ENCODE measurements around the gene NIPAL3.

Gene NIPAL3

DNA sequence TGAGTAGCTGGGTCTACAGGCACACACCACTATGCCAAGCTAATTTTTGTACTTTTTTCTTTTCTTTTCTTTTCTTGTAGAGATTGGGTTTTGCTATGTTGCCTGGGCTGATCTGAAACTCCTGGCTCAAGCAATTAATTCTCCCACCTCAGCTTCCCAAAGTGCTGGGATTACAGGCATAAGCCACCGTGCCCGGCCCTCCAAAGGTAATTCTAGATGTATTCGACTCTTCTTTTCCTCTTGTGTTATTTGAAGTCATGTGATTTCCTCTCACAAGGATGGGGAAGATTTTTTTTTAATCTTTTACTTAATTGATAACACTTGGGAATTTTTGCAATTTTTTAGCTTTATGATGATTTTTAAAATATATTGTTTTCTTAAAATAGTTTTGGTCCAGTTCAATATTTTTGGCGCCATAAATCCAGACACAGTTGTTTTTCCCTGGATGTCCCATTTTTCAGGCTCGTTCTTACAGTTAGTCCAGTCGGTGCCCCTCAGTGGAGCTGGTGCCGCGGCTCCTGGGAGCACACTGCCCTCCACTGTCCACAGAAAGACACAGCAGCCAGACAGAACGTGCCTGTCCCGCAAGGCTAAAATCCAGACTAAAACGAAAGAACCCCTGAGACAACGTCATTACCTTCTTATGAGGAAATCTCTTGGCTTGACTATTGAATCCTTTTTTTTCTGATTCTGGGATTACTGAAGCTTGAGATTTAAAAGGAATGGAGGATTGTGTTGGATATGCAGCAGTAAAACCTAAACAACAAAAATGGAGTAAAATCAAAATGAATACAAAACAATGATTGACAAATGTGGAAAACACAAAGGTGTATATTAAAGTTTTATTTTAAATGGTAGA, 24.4 kb upstream of the NIPAL3 start:
- DNase-seq (ENCODE audit: low spot score): peak; percentile 89

DNA sequence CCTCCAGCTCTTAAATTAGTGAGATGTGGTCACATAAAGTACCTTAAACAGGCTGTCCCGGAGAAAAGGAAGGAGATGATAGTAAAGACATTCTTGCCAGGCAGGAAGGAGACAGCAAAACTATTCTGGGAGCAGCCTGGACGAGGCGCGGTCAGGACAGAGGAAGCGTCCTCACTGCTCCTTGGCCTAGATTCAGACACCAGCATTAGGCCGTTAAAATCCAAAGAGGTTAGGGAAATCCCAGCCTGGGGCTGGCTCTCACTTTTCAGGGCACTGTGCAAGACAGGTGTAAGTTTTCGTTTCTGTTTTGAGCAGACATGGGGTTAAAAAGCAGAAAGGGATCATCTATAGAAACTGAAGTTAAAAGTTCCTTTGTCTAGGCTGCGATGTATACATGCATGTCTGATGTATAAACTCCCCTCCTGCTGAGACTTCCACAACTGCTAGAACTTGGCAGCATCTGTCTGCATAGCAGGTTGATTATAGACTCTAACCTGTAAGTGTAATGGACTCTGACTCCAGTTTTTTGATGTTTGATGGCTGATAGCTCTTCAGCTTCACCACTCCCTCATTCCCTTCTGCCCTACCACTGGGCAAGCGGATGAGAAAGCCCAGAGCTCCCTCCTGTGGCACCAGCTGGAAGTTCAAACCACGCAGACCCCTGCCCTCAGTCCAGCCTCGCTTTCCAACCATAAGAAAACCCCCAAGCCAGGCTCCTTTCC, 23.6 kb upstream of the NIPAL3 start:
- DNase-seq (ENCODE audit: low spot score): peak; percentile 67

DNA sequence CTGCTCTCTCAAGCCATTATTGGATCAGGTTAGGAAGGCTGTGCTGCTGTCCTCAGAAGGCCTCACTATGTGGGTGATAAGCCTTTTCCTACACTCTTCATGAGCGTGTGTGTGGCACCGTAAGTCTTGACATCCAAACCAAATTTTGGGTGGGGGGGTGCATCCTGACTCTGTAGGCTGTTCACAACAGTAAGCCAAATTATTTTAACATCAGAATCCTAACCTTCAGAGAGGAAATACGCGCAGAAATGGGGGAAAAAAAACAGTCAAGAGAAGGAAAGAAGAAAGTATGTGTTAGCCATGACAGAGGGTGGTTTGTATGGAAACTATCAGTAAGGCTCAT, 23.0 kb upstream of the NIPAL3 start:
- DNase-seq (ENCODE audit: low spot score): no peak

DNA sequence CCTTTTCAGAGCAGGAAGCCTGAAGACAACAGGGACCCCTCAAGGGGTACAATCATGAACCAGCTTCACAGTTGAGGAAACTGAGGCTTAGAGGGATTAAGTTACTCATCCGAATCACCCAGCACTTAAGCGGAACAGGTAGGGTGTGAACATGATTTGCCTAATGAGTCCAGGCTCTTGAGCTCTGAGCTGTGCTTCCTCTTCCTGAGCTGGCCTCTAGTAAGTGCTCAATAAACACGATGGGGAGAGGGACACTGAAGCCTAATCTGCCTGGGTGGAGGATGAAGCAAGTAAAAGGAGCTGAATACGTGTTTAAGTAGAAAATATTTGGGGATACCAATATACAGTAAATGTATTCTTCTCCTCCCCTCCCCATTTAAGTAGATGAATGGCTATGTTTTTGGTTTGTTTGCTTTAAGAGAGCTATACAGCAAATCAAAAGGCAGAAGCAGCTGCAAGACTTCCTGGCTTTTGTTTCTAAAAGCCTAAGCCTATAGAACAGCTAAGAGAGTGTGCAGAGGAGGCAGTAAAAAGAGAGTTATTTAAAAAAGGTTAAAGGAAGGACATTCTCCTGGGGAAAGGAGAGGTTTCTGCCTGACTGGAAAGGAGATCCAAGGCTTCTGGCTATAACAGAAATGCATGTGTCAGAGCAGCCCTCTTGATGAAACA, 22.5 kb upstream of the NIPAL3 start:
- DNase-seq (ENCODE audit: low spot score): no peak

DNA sequence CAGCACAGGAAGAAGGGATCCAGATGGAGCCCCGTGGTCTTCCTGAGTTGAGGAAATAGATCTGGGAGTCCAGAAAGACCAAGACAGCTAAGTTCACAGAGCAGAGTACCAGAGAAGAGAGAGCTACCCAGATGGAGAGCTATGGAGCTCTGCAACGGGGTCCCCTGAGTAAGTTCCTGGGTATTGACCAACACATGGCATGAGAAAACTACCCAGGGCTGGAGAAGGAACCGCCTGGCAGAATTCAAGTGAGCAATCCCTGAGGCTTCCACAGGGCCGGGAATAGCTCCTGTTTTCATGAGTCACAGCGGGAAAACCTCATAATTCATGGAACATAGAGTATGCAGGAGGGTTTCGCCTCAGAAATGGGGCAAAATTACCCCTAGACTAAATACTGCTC, 21.7 kb upstream of the NIPAL3 start:
- DNase-seq (ENCODE audit: low spot score): peak; percentile 80

DNA sequence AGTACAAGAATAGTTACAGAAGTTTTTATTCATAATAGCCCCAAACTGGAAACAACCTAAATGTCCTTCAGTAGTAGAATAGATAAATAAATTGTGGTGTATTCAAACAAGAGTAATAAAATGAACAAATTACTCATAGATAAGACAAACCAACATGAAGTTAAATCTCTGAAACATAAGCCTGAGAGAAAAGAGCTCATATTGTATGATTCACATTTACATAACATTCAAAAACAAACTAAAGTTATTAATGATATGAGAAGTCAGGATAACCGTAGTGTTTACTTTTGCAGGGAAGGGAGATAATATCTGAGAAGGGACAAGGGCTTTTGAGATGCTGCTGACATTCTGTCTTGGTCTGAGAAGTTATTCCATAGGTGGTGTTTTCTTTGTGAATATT, 15.5 kb upstream of the NIPAL3 start:
- no peak for DNase-seq (ENCODE audit: low spot score)

DNA sequence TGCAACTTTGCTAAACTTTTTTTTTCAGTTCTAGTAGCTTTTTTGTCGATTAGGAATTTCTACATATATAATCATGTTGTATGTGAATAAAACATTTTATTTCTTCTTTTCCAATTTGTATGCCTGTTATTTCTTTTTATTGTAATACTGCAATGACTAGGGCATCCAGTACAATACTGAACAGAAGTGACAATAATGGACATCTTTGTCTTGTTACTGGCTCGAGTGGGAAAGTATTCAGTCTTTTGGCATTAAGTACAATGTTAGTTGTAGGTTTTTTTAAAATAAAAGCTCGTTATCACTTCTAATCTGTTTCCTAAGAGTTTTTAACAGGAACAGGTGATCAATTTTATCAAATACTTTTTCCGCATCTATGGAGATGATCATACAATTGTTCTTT, 11.8 kb upstream of the NIPAL3 start:
- DNase-seq (ENCODE audit: low spot score): no peak

DNA sequence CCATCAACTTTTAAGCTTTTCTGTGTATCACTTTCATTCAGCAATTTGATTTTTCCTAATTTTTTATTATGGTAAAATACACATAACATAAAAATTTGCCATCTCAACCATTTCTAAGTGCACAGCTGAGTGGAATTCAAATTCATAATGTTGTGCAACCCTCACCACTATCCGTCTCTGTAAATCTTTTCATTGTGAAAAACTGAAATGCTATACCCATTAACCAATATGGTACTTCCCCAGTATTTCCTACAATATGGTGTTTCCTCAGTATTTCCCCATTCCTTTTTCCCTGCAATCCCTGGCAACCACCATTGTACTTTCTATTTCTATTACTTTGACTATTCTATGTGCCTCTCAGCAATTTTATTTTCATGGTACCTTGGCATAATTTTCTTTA, 8.8 kb upstream of the NIPAL3 start:
- DNase-seq (ENCODE audit: low spot score): no peak

DNA sequence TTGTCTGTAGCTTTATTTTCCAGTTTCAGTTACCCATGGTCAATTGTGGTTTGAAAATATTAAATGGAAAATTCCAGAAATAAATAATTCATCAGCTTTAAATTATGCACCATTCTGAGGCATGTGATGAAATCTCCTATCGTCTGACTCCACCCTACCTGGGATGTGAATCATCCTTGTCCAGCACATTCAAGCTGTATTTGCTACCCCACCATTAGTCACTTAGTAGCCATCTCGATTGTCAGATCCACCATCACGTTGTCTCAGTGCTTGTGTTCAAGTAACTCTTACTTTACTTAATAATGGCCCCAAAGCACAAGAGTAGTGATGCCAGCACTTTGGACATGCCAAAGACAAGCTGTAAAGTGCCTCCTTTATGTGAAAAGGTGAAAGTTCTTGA, 6.1 kb upstream of the NIPAL3 start:
- peak; percentile 67 for DNase-seq (ENCODE audit: low spot score)

DNA sequence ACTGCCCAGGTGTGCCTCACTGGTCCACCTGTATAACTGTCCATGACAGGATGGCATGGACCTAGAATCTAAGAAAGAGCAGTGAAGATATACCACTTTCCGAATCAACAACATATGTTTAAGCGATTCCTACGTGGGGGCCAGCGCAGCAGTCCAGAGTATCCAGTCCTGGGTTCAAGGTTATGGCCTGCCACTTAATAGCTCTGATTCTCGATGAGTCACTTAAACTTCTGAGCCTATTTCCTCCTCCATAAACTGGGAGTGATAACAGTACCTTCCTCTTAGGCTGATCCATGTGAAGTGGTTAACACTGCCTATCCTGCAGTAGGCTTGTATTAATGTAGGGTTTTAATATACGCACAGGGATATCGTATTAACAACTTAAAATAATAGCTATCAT, 4.9 kb upstream of the NIPAL3 start:
- no peak for DNase-seq (ENCODE audit: low spot score)

DNA sequence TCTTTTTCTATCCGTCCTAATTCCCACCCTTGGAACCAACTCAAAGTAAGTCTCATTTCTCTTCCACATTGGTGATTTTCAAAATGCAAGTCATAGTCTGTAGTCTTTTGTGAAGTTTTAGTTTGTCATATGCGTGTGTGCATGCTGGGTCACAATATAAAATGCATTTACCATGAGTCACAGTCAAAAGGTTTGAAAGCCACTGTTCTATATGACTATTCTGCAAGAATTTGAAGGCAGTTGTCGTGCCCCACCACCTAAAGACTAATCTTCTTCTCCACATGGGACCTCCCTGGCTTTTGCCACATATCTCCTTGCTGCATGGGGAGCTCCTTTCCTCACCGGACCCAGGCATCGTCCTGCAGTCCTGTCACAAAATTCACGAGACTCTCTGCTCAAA, 3.6 kb upstream of the NIPAL3 start:
- no peak for DNase-seq (ENCODE audit: low spot score)

DNA sequence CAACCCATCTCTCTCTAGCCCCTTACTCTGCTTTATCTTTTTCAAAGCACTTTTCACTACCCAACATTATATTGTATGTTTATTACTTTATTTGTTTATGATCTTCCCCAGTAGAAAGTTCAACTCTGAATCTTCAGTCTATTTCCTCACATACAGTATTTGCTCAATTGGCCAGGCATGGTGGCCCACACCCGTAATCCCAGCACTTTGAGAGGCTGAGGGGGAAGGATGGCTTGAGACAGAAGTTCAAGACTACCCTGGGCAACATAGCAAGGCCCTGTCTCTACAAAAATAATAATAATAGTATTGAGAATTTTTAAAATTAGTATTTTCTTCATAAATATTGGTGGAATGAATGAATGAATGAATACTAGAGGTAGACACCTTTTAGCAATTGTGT, 3.2 kb upstream of the NIPAL3 start:
- no peak for DNase-seq (ENCODE audit: low spot score)

DNA sequence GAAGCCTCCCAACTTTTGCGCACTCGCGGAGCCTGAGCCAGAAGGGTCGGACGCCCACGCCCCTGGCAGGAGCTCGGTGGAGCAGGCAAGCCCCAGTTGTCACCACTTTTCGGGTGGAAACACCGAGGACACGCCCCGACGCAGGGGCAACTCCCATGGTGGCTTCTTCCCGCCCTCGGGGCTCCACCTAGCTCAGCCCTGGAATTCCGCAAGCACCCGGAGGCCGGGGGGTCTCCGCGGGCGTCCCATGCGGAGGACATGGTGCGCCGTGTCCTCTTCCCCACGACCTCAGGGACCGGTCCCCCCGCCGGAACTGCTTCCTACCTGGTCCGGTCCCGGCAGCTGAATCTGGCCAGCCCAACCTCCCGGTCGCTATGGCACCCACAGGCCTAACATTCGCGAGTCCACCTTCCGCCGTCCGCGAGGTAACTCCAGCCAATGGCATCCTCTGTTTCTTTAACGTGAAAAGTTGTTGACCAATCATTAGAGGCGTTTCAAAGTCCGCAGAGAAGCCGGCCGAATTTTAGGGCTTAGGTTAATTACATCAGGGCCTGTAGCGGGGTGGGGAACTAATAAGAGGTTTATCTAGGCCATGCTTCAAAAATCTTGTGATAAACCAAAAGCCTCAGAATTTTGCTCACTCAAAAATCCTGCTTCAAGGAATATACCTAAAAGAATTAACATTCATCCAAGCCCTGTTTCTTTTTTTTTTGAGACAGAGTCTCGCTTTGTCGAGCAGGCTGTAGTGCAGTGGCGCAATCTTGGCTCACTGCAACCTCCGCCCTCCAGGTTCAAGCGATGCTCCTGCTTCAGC, 2.0 kb upstream of the NIPAL3 start, which contains the start of gene STPG1:
Gene STPG1, minus strand, starts transcription at position 433 of the 814 bp plus-strand sequence. CDS start 12,394 bp downstream, outside the sequence.
- peak; percentile 98 for DNase-seq (ENCODE audit: low spot score)

DNA sequence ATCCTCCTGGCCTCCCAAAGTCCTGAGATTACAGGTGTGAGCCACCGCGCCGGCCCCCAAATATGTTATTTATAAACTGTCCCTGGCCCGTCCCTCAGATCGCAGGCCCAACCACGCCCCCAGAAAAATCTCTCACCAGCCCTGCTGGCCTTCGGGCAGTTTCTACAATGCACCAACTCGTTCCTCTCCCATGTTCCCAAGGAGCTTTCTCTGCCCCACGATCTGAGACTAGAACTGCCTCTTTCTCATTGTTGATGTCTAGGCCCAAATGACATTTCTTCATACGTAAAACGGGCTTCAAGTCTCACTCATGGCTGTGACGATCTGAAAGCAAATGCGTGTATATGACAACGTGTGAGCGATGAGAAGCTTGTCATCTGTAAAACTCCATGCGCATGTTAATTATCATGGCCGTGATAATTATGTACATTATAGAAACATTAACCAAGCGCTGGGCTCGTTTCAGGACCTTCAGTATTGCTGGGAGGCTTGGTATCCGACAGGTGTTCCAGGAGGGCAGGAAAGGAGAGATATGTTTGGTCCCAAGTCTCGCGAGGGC, 748 bp upstream of the NIPAL3 start:
- DNase-seq (ENCODE audit: low spot score): no peak

DNA sequence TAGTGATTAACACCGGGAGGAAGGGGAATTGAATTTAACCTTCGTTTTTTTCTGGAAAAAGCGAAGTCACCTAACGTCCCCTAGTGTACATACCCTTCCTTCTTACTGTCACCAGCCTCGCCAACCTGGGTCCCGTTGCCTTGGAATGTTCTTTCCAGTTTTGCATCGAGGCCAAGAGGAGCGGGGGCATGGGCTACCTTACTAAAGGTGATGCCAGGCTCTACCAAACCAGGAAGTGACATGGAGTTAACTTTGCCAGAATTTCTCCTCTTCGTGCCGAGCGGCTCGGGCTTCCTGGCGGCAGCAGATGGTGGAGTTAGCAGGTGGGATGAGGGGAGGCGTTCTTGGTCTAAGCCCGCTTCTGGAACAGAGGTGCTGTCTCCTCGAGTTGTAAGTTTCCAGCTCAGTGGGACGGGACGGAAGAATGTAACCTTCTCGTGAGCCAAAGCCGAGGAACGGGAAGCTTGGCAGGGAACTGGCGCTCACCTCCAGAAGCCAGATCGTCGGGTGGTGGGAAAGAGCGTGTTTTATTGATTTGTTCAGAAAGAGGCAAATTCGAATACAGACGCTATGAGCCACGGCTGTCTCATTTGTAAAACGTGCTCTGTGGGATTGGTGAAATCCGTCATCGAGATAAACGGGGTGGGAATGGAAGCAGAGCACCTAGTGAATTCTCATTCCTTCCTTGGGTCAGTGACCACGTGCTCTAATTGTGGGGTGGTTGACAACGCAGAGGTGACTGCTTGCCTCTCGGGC, 486 bp downstream of the NIPAL3 start:
- DNase-seq (ENCODE audit: low spot score): peak; percentile 28

DNA sequence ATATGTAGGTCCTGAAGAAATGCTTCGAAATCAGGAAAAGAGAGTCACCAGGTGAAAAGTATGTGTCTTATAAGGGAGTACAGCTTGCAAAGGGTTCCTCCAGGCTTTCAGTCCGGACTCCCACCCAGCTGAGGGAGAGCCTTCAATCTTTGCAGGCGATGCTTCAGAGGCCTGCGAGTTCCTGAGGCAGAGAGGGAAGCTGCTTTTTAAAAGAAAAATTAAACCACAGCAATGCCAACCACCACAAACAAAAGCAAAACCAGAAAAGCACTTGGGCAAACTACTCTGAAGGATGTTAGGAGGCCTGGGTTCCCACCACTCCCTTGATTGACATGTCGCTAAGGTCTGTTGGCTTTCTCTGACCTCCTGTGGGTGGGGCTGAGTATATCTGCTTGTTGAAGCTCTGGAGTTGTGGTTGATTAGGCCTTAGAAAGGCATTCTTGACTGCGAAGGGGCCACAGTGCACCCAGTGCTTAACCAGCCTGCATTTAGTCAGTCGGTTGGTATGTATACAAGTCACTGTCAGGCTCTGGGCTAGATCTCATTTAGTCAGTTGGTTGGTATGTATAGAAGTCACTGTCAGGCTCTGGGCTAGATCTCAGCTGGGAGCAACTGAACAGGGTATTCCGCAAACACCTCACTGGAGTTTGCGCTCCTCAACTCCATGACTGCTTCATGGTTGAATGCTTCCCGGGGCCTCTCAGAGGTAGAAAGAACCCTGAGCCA, 1.2 kb downstream of the NIPAL3 start:
- DNase-seq (ENCODE audit: low spot score): peak; percentile 81

DNA sequence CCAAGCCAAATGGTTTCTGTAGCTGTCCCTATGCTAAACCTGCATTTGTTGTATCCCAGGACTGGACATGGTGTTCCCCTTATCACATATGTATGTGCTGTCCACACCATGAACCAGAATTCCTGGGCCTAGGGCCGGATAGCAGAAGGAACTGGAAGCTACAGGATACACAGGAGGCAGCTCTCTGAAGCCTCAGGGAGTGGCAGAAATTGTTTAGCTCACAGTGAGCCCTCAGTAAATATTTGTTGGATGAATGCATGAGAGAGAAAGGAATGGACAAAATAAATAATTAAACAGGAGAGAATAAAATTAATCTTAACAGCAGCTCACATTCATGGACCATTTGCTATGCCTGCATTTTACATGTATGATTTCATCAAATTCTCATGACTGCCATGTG, 2.1 kb downstream of the NIPAL3 start:
- peak; percentile 24 for DNase-seq (ENCODE audit: low spot score)

DNA sequence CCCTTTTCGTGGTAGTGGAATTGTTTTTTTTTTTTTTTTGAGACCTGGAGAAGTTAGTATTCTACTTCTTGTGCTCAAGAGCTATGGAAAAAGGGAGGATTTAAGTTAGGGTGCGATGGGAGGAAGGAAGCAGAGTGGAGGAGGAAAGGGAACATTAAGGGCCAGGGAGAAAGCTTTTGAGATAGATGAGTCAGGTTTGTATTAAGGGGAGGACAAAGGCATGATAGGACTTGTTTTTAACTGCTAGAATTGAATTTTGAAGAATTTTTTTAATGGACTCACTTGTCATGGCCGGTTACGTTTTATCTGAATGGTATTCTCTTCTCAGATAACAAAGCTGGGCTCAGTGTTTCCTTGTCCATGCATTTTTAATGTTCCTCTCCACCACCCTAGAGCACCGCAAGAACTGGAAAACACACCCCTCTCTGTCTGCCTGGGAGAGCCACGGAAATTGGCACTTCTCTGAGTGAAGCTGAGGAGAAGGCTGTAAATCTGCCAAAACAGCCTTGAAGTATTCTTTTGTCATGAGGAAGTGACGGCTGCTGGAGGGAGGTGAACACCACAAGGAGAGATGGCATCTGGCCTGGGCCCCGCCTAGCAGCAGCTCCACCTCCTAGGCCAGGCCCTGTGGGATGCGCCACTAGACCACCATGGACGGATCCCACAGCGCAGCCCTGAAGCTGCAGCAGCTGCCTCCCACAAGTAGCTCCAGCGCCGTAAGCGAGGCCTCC, 3.5 kb downstream of the NIPAL3 start:
- DNase-seq (ENCODE audit: low spot score): no peak

DNA sequence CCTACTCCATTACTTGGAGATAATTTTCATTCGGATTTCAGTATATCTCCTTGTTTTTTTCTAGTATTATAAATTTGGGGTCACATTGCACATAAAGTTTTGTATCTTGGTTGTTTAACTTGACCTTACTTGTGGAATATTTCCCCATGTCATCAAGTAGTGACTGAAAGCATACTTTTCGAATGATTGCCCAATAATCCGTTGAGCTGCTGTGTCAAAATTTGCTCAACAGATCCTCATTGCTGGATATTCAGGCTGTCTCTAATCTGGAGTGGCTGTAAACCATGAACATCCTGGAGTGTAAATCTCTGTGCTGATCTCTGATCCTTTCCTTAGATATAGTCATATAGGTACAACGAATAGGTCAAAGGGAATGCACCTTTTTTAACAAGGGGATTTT, 4.9 kb downstream of the NIPAL3 start:
- DNase-seq (ENCODE audit: low spot score): peak; percentile 23

DNA sequence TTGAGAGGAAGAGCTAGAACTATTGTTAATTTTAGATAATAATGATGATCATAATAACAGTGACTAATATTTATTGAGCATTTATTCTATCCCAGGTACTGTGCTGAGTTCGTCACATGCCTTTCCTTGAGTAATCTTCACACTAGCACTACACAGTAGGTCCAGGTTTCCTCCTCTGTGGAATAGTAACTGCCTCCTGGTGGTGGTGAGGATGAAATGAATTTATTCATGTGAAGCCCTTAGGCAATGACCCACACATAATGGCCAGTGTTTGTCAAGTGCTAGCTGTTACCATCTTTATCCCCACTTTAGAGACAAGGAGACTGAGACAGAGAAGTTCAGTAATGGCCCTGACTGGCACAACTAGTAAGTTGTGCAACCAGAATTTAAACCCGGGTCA, 5.9 kb downstream of the NIPAL3 start:
- no peak for DNase-seq (ENCODE audit: low spot score)

Measured in GM03348 (cell line).